ENCODE measurements around the gene RETREG1.

The RETREG1 gene

DNA sequence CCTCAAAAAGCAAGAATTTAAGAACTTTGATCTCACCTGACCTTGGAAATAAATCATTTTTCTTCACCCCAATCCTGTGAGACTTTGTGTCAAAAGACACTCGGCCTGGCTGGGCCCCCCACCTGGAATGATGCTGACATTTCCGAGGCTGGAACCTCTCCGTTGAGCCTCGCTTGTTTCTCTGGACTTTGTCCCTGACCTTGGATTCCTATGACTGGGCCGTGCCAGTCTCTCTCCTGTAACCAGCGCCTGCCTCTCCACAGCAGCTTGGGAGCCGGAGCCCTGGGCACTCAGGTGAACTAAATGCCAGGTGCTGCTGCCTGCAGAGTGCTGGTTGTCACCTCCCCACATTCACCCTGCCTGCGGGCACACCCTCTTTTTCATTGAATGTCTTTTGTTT lies 62.7 kb downstream of the RETREG1 start:
- no peak for DNase-seq (ENCODE audit: low read depth)
- TF ChIP-seq CTCF (IDR thresholded peaks at IDR 0.05; ENCODE audit: low read depth, low read length, missing control alignments), result no peak
- no peak overlapping the region for H3K4me3 ChIP-seq (ENCODE audit: low read depth, low read length)
- in situ Hi-C loops (cut with HindIII; ENCODE audit: low sequenced_read_pairs), result no loop called here

GRCh38 chr5:16552666-16553343 lies 64.0 kb downstream of the RETREG1 start:
- peak; percentile 96 for TF ChIP-seq CTCF (IDR thresholded peaks at IDR 0.05; ENCODE audit: low read depth, low read length, missing control alignments)
- in situ Hi-C loops (cut with HindIII; ENCODE audit: low sequenced_read_pairs), result no loop called here
- DNase-seq (ENCODE audit: low read depth), result peak; percentile 50
- H3K4me3 ChIP-seq (ENCODE audit: low read depth, low read length), result no peak overlapping the region

GRCh38 chr5:16551628-16552027 lies 65.2 kb downstream of the RETREG1 start:
- TF ChIP-seq CTCF (IDR thresholded peaks at IDR 0.05; ENCODE audit: low read depth, low read length, missing control alignments), result no peak
- in situ Hi-C loops (cut with HindIII; ENCODE audit: low sequenced_read_pairs), result no loop called here

GRCh38 chr5:16550316-16550952 lies 66.4 kb downstream of the RETREG1 start:
- in situ Hi-C loops (cut with HindIII; ENCODE audit: low sequenced_read_pairs), result no loop called here
- TF ChIP-seq CTCF (IDR thresholded peaks at IDR 0.05; ENCODE audit: low read depth, low read length, missing control alignments), result peak; percentile 65
- H3K4me3 ChIP-seq (ENCODE audit: low read depth, low read length), result no peak overlapping the region
- DNase-seq (ENCODE audit: low read depth), result no peak

More at GRCh38 chr5:16551628-16552027, 65.2 kb downstream of the RETREG1 start:
- no peak for DNase-seq (ENCODE audit: low read depth)
- H3K4me3 ChIP-seq (ENCODE audit: low read depth, low read length), result no peak overlapping the region

DNA sequence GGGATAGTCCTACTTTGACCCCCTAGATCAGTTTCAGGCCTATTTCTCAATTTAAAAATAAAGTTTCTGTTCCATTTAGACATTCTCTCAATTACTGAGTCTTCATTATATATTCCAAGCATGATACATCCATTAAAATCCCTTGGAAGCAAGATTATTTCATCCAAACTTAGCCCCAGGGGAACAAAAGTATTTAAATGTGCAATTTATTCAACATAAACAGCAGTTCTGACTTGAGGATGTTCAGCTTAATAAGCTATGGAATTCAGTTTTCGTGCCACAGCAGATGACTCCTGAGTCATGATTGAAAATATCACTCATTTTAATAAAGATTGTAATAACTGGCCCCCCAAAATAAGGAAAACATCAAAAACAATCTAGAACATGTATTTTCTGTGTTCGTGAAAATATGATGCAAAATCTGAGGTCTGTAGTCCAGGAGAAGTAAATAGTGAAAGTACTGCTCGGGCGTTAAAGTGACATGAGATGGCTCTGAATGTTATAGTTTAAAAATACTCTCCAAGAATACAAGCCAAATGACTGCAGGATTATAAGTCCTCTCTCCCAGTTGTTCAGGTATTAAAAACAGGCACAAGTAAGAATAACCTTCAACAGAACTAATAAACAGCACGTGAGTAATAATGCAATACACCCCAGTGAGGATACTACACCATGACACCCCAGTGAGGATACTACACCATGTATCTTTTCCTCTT lies 67.1 kb downstream of the RETREG1 start:
- DNase-seq (ENCODE audit: low read depth), result no peak
- in situ Hi-C loops (cut with HindIII; ENCODE audit: low sequenced_read_pairs), result loop anchor here (25.0 kb wide), 1 partner anchor 1188 kb away; no protein-coding TSS in a partner anchor
- no peak for TF ChIP-seq CTCF (IDR thresholded peaks at IDR 0.05; ENCODE audit: low read depth, low read length, missing control alignments)
- H3K4me3 ChIP-seq (ENCODE audit: low read depth, low read length), result no peak overlapping the region

- TF ChIP-seq CTCF (IDR thresholded peaks at IDR 0.05; ENCODE audit: low read depth, low read length, missing control alignments), result no peak
- in situ Hi-C loops (cut with HindIII; ENCODE audit: low sequenced_read_pairs), result loop anchor here (25.0 kb wide), 1 partner anchor 1188 kb away; no protein-coding TSS in a partner anchor
- no peak overlapping the region for H3K4me3 ChIP-seq (ENCODE audit: low read depth, low read length)
- no peak for DNase-seq (ENCODE audit: low read depth)
Measured at GRCh38 chr5:16548812-16549211, 68.0 kb downstream of the RETREG1 start.

Data from astrocyte of the cerebellum (primary cell).